HG03064 (cell line): ENCODE measurements around the gene SHANK1.

ENCODE experiments used
- ATAC-seq: cut with Tn5 transposase; IDR thresholded peaks from one replicate; pipeline ENCODE4 v1.9.1; 2021; ENCODE audit warnings: low read depth; ENCODE audit not compliant: unreplicated experiment

SHANK1 gene

DNA sequence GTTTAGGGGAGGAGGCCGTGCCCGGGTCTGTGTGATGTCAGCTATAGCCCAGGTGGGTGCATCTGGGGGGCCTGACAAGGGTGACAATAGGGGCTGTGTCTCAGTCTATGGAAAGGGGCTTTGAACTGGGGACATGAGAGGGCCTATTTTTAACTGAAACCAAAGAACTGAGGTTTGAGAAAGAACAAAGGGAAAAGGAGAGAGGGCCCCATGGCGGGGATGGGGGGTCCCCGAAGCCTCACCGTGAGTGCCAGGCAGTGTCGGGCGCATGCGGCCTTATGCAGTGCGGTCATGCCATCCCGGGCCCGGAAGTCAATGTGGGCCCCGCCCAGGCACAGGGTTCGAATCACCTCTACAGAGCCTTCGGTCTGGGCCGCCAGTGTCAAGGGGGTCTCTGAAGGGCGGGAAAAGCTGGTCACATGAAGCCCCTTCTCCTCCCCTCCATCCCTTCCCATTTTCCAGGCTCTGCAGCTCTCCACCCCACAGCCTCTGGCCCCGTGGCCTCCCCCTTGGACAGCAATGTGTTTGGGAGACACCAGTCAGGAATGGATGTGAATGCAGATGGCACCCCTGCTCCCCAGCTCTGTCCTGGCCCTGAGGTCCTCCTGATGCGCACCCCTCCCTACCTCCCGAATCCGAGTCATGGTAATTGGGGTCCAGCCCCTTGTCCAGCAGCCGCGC is 5.9 kb downstream of the SHANK1 start:
- ATAC-seq = no peak

DNA sequence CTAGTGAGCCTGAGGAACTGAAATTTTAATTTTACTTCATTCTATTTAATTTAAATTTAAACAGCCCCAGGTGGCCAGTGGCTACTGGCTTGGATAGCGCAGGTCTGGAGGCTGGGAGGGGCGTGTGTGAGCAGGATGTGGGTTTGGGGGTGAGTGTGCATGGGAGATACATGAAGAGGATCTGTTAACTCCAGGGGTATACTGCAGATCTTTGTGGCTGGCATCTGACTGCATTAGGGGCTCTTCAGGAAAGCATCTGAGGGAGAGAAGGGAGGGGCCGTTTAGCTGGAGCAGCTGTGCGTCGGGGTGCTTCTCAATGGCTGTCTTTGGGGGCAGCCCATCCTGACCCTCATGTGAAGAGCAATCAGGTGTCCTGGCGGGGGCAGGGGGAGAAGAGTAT is 6.8 kb downstream of the SHANK1 start:
- no peak for ATAC-seq

DNA sequence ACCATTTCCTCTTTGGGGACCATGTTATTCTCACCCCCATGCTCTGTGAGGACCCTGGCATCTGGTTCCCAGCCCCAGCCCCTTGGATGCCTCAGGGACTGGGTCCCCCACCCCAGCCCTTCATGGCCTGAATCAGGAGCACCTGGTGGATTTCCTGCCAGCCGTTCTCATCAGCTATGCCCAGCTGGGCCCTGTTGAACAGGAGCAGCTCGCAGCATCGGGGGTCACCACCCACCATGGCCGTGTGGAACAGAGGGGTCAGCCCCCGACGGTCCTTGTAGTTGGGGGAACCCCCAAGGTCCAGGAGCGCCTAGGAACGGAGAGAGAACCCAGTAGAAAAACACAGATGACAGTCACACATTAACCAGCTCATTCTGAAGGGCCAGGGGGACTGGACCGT is 7.8 kb downstream of the SHANK1 start:
- ATAC-seq = no peak

DNA sequence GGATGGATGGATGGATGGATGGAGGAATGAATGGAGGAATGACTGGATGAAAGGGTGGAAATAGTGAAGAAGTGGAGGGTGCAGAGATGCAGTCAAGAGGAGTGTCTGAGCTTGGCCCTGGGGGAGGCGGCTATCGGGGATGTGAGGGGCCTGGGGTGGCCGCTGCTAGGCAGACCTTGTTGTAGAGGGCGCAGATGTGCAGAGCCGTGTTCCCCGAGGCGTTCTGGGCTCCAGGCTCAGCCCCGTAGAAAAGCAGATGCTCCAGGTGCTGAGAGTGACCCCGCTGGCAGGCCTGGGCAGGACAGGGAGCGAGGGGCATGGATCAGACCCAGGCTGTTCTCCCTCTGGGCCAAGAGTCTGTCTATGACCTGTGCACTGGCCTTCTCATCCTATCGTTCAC is 8.4 kb downstream of the SHANK1 start:
- no peak for ATAC-seq

DNA sequence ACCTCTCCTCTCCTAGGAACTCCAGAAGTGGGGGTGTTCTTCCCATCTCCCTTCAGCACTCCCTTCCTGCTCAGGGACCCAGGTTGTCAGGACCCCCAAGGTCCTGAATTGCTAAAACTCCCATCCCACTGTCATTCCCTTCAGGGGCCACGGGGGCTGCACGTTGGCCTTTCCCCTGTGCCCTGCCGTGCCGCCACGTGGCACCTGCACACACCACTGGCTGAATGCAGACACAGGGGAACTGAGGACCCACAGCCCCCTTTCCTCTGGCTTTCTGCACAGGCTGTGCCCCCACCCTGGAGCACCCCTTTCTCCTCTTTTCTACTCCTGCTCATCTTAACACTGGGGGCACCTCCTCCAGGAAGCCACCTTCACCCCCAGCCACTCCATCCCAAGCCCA is 9.0 kb downstream of the SHANK1 start:
- no peak for ATAC-seq

DNA sequence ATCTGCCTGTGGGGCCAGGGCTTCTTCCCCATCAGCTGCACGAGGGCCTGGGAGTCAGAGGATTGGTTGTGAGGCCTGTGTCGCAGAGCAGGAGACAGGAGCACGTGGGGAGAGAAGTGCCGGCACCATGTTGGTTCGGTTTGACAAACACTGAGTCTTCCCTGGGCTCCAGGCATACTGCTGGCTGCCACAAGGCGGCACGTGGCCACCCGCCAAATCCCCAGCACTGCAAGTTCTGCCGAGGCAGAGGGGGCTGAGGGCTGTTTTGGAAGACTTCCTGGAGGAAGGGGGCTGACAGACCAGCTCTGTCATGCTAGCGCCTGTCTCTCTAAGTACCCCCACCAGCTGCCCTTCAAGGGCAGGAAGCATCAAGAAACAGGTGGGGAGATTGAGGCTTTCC is 9.5 kb downstream of the SHANK1 start:
- ATAC-seq = no peak

DNA sequence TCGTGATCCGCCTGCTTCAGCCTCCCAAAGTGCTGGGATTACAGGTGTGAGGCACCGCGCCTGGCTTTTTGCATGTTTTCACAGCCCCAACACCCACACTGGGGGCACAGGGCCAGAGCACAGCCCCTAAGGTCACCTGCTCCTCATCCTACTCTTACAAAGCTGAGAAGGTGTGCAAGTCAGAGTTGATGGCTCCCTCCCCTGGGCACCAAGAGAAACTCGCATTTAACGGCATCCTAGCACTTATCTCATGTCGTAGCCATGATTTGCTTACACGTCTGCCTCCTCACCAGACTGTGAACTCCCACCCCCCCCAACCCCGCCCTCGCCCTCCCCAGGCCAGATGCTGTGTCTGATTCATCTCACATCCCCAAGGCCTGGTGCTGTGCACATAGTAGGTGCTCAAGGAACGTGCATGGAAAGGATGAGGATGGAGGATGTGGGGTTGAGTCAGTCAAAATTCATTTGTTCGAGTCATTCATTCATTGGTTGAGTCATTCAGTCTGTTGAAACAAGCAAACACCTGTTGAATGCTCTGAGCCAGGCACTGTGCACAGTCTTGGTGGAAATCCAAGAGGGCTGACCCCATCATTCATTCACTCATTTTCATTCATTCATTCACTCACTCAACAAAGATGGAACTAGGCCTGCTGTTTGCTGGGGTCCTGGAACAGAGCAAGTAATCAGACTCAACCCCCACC is 11.3 kb downstream of the SHANK1 start:
- ATAC-seq = no peak

DNA sequence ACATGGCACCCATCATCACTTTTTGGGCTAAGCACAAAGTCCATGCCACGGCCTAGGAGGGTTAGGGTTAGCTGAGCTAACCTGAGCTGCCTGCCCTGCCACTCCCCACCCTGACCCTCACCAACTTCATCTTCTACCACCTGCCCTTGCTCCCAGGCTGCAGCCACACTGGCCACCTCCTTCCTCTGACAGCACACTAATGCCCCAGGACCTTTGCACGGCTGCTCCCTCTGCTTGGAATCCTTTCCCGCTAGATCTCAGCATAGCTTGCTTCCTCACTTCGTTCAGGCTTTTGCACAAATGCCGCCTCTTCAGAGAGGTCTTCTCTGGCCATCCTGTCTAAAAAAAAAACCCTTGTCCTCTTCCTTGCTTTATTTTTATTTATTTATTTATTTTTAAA is 13.2 kb downstream of the SHANK1 start:
- ATAC-seq = no peak

DNA sequence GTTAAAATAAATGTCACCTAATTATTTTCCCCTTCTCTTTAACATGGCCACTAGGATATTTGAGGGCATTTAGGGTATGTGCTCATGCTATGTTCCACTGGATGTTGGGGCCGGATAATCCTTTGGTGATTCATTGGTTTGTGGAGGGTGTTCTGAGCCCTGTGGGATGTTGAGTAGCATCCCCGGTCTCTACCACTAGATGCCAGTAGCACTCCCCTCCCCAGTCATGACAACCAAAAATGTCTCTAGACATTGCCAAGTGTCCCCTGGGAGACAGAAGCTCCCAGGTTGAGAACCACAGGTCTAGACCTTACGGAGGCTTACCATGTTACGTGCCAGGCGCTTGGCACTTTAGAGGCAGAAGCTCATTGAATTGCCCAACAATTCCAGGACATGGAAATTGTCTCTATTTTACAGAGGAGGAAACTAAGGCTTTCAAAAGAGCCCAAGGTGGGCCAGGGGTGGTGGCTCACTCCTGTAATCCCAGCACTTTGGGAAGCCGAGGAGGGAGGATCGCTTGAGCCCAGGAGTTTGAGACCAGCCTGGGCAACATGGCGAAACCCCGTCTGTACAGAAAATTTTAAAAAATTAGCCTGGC is 14.1 kb downstream of the SHANK1 start:
- ATAC-seq = no peak

DNA sequence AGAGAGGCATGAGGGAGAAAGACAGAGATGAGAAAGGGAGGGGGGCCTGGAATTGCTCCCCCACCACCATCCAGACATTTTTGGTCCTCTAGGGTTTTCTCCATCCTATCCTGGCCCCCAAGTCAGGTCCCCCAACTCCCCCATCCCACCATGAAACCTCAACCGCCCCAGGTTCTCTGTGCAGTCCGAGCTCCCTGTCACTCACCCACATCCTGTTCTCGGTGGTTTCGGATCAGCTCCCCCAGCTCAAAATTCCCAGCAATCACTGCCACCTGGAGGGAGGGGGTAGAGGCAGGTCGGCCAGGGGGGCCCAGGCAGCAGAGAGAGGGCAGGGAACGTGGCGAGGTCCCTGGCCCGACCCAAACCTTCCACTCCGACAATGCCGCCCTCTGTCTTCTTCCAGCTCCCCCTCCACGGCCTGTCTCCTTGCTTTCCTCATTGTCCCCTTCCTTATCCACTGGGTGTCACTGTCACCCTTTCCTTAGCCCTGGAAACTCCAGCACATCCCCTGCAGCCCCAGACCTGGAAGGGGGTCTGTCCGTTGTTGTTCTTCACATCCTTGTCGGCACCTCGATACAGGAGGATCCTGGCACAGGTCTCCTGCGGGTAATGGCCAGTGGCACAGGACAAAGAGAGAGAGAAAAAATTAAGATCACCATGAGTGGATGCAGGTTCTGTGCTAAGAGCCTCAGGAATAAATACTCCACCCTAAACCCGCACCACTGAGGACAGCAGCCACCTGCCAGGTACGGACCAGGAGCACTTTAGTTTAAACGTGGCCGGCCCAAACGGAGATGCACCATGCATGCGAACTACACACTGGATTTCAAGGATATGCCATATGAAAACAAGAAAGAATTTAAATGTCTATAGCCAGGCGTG is 15.4 kb downstream of the SHANK1 start:
- ATAC-seq = no peak

DNA sequence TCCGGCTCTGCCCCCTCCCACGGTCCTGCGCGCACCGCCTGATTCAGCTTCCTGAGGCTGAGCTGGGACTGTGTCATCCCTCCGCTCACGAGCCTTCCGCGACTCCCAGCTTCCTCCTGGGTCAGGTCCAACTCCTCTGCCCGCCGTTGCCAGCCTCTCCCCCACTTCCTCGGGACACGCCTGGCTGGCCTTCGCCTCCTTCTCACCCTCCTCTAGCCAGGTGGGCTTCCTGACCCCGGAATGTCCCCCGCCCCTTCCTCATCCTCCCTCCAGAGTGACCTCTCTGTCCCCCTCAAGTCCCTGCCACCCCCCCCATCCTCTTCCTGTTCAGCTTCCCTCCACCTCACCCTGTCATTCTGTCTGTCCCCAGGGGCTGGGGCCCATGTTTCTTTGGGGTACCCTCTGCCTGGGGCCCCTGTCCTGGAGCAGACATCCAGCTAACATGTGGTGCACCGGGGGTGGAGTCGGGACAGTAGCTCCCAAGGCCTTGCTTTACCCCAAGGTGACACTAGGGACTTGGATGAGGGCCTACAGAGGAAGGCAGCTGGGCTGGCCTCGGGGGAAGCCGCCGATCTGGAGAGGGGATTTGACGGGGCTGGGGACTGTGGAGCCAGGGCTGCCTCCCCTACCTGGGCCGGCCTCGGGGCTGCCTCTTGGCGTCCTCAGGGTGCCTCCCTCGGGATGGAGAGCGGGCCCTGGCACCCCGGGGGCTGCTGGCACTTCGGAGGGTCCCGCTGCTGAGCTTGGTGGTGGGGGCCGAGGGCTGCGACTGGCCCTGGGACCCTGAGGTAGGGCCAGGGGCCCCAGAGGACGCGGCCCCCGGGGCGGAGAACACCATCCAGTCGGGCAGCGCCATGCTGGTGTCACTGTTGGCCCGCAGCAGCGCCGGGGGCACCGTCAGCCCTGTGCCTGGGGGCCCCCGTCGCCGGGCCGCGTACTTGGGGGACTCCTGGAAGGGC is 16.5 kb downstream of the SHANK1 start:
- no peak for ATAC-seq

DNA sequence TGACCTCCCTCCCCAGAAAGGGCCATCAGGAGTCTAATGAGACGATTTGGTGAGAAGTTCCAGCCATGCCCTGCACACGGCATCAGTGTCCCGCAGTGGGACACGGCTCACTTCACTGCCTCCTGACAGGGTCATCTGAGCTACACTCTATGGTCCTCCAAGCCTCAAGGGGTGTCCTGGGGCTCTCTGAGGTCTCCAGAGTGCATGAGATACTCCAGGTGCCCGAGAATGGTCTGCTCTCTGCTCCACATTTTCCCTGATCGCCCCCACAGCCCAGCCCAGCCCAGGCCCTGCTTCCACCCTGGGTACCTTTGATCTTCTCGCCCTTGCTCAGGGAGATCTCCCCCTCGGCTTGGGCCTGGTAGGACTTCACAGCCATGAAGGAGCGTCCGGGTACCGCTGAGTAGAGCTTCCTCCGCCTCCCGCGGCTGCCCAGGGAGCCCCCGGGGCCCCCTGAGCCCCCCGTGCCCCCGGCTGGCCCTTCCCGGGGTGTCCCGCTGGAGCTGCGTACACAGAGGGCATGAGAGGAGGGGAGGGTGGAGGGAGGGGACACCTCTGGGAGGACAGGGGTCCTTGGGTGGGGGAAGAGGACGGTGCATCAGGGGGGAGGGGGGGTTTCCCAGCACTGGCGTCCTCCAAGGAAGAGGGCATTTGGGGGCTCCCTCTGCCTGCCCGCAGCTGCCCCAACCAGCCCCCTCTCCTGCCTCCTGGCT is 17.3 kb downstream of the SHANK1 start:
- no peak for ATAC-seq

DNA sequence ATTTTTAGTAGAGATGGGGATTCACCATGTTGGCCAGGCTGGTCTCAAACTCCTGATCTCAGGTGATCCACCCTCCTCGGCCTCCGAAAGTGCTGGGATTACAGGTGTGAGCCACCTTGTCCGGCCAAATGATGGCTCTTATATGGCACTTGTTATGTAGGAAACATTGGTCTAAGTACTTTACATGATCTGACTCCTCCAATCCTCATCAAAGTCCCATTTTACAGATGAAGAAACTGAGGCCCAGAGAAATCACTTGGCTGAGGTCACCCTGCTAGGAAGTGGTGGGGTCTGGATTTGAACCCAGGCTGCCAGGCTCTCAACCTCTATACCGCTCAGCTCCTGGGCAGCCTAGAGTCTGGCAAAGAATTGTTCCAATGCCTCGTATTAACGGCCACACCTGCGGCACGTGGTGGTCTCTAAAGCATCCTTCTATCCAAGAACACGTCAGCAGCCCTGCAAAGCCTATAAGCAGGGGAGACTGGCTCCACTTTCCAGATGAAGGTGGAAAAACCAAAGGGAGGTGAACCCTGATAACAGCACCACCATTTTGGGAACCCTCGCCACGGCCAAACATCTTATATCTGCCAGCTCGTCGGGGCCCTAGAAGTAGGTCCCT is 18.1 kb downstream of the SHANK1 start:
- ATAC-seq = no peak

DNA sequence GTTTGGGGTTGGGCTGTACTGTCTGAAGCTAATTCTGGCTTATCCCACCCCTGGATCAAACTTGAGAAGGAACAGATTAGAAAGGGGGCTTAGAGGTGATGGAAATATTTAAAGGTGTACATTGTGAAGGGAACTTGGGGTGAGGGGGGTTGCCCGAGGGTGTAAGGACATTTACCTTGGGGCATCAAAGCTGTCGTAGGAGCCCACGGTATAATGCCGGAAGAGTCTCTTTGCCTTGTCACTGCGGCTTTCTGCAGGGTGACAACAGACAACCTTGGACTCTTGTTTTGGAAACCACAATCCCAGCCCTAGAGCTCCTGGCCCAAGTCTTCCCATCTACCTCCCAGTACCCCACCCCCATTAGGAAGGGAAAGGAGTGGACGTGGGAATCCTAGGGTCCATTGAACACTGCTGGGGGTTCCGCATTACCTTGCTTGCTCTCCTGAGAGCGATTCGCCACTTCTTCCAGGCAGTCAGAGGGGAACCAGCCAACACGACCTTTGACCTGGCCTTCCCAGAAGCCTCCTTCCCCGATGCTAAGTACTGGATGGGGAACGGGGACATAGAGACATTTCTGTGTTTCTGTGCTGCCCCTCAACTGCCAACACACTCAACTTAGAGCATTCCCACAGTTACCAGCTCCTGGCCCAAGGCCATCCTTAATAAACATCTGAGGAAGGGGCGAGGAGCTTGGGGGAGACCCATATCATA is 22.0 kb downstream of the SHANK1 start:
- ATAC-seq = no peak

DNA sequence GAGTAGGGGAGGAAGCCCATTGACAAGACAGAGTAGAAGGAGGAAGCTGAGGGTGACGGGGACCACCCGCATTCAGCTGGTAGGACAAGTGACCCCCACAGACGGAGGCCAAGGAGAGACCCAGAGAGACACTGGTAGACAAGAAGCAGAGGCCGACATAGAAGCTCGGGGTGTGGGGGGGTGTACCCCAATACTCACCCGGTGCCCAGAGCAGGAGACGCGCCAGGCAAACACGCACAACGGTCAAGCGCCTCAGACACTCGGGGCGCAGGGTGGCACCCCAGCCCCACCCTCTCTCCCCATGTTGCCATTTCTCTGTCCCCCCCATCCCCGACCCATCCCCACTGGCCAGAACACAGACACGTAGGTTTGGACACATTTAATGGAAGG is 23.5 kb downstream of the SHANK1 start:
- ATAC-seq = no peak

DNA sequence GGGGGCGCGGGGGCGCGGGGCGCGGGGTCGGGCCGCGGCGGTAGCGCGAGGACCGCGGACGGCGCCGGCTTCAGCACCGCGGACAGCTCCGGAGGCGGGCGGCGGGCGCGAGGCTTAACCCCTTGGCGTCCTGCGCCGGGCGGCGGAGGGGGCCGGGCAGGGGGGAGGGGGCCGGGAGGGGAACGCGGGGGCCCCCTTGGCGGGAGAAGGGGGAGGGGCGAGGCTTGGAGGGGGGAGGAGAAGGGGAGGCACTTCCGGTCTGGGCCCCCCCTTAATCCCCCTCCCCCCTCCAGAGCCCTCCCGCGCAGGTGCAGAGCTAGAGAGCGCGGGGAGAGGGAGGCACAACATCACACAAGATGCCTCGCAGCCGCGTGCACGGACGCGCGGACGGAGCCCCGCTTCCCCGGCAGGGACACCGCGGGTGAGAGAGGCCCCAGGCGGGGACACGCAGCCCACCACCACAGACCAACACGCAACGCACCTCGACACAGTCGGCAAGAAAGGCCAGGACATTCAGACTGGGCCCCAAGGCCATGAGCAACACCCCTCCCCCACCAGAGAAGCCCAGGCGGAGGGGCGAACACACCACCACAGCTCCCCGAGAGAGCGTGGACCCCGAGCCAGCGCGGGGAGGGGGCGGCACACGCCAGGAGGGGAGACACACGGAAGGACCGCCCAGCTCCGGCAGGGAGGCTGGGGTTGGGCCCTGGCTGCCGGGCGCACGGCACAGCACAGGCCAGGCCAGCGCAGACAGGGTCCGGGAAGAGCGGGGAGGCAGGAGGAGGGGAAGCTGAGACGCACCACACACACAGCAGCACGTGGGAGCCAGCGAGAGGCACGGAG is 24.1 kb downstream of the SHANK1 start:
- no peak for ATAC-seq

DNA sequence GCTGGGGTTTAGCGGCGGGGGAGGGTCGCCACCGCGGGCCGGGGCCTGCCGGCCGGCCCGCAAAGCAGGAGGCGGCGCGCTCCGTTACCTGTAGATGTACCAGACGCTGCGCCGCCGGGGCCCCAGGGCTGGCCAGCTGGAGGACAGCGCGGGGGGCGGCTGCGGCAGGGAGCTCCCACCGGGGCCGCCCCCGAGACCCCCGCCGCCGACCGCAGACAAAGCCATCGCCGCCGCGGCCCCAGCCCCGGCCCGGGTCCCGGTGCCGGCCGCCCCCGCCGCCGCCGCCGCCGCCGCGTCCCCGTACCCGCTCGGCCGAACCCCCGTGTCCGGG is 24.8 kb downstream of the SHANK1 start:
- no peak for ATAC-seq
